IMR-90 (cell line): ENCODE data around the gene ERP27. TPM values are rescaled to one million over a fixed set of nuclear protein-coding genes. Genes with fewer than 3 reads are reported as not detected.

ENCODE experiments used
- ATAC-seq: fragments of 200-7000 bp; cut with Tn5 transposase; 2 replicates; pipeline ENCODE4 v1.9.1; 2020; ENCODE audit warnings: low read depth, mild to moderate bottlenecking, moderate library complexity
- BruUV-seq: library from RNA; stranded (reverse); fragments of 400-500 nt; replicated peaks from 2 replicates; lab custom pipeline; 2021; lab: Mats Ljungman, UMichigan
- CTCF ChIA-PET: fragments of 300-600 bp; formaldehyde crosslinking; extraction: SDS; loops from one replicate; lab custom pipeline; 2021; ENCODE audit warnings: antibody characterized with exemption; lab: Yijun Ruan, JAX
- POLR2A ChIA-PET: fragments of 300-600 bp; sonication (Branson Sonifier 250); formaldehyde crosslinking; loops from one replicate; lab custom pipeline; 2022; ENCODE audit warnings: antibody characterized with exemption; ENCODE audit not compliant: unreplicated experiment; lab: Charles Lee
- DNase-seq: peaks from one replicate; pipeline ENCODE4 v3.0.0; 2013
- H2AFZ ChIP-seq: replicated peaks from 2 replicates; pipeline ENCODE3; 2013; ENCODE audit warnings: low read length, mild to moderate bottlenecking; ENCODE audit not compliant: poor library complexity
- H2AK5ac ChIP-seq: 2 replicates; pipeline ENCODE4 v1.6.1; 2013; ENCODE audit warnings: low read depth, low read length, inconsistent platforms
- H2AK9ac ChIP-seq: replicated peaks from 2 replicates; pipeline ENCODE3; 2013; ENCODE audit warnings: mild to moderate bottlenecking, low read depth, low read length, moderate library complexity; ENCODE audit not compliant: poor library complexity
- H2BK120ac ChIP-seq: 2 replicates; pipeline ENCODE4 v1.6.1; 2013; ENCODE audit warnings: low read depth, low read length, inconsistent platforms
- H2BK15ac ChIP-seq: 3 replicates; pipeline ENCODE4 v1.6.1; 2013; ENCODE audit warnings: low read depth, low read length, inconsistent platforms
- H2BK20ac ChIP-seq: 2 replicates; pipeline ENCODE4 v1.6.1; 2013; ENCODE audit warnings: low read depth, mild to moderate bottlenecking, inconsistent platforms, low read length, moderate library complexity
- H2BK5ac ChIP-seq: 2 replicates; pipeline ENCODE4 v1.6.1; 2013; ENCODE audit warnings: mild to moderate bottlenecking, low read depth, low read length, inconsistent platforms; ENCODE audit not compliant: poor library complexity, severe bottlenecking
- H3K14ac ChIP-seq: replicated peaks from 2 replicates; pipeline ENCODE4 v1.6.1; 2013; ENCODE audit warnings: low read depth, low read length, inconsistent platforms
- H3K18ac ChIP-seq: 2 replicates; pipeline ENCODE4 v1.6.1; 2013; ENCODE audit warnings: low read depth, low read length, control low read depth
- H3K23ac ChIP-seq: 2 replicates; pipeline ENCODE4 v1.6.1; 2013; ENCODE audit warnings: low read depth, low read length, inconsistent platforms
- H3K27ac ChIP-seq: 2 replicates; pipeline ENCODE4 v1.5.1; 2013; ENCODE audit warnings: mild to moderate bottlenecking, control low read depth, low read length; ENCODE audit not compliant: insufficient read depth
- H3K27me3 ChIP-seq: 2 replicates; pipeline ENCODE4 v1.6.1; 2013; ENCODE audit warnings: low read length; ENCODE audit not compliant: control insufficient read depth, insufficient read depth
- H3K36me3 ChIP-seq: 2 replicates; pipeline ENCODE4 v1.6.1; 2013; ENCODE audit warnings: low read length, mixed read lengths; ENCODE audit not compliant: control insufficient read depth, insufficient read depth
- H3K4ac ChIP-seq: 2 replicates; pipeline ENCODE4 v1.6.1; 2013; ENCODE audit warnings: low read depth, low read length, inconsistent platforms
- H3K4me1 ChIP-seq: 2 replicates; pipeline ENCODE4 v1.6.1; 2013; ENCODE audit warnings: low read length, mixed read lengths; ENCODE audit not compliant: control insufficient read depth, insufficient read depth
- H3K4me2 ChIP-seq: 2 replicates; pipeline ENCODE4 v1.6.1; 2013; ENCODE audit warnings: low read depth, mild to moderate bottlenecking, control low read depth, low read length, moderate library complexity
- H3K4me3 ChIP-seq: 2 replicates; pipeline ENCODE4 v1.5.1; 2013; ENCODE audit warnings: low read depth, mild to moderate bottlenecking, control low read depth, low read length, moderate library complexity; ENCODE audit not compliant: insufficient read depth
- H3K56ac ChIP-seq: 2 replicates; pipeline ENCODE4 v1.6.1; 2013; ENCODE audit warnings: low read length, inconsistent platforms; ENCODE audit not compliant: insufficient read depth; ENCODE audit errors: extremely low read depth
- H3K79me1 ChIP-seq, 2 experiments: 2 replicates each; pipeline ENCODE4 v1.6.1; 2013; ENCODE audit warnings: low read length in 2 of 2, inconsistent platforms in 1 of 2, low read depth in 1 of 2
- H3K9ac ChIP-seq: 2 replicates; pipeline ENCODE4 v1.6.1; 2013; ENCODE audit warnings: low read depth, low read length, control low read depth
- H3K9me1 ChIP-seq: 2 replicates; pipeline ENCODE4 v1.6.1; 2013; ENCODE audit warnings: low read length, inconsistent platforms; ENCODE audit not compliant: insufficient read depth
- H3K9me3 ChIP-seq: 2 replicates; pipeline ENCODE4 v1.6.1; 2013; ENCODE audit warnings: low read length; ENCODE audit not compliant: control insufficient read depth, insufficient read depth
- H4K20me1 ChIP-seq: 2 replicates; pipeline ENCODE4 v1.6.1; 2013; ENCODE audit warnings: low read length, inconsistent platforms; ENCODE audit not compliant: insufficient read depth
- H4K5ac ChIP-seq: 2 replicates; pipeline ENCODE4 v1.6.1; 2013; ENCODE audit warnings: mild to moderate bottlenecking, low read depth, low read length, control low read depth
- H4K8ac ChIP-seq, 2 experiments: 2 replicates each; pipeline ENCODE4 v1.6.1; 2013; ENCODE audit warnings: low read depth in 2 of 2, low read length in 2 of 2, control low read depth in 1 of 2, inconsistent platforms in 1 of 2
- H4K91ac ChIP-seq: 2 replicates; pipeline ENCODE4 v1.6.1; 2013; ENCODE audit warnings: low read depth, low read length, inconsistent platforms; ENCODE audit not compliant: insufficient read depth
- CHD1 ChIP-seq: IDR thresholded peaks from 2 replicates; pipeline ENCODE4 v1.6.1; 2012; ENCODE audit warnings: low read depth, low read length, improper control_type of control experiment
- MXI1 ChIP-seq: IDR thresholded peaks from 2 replicates; pipeline ENCODE4 v1.6.1; 2012; ENCODE audit warnings: low read depth, mild to moderate bottlenecking, low read length, moderate library complexity, borderline replicate concordance
- RAD21 ChIP-seq: IDR thresholded peaks from 2 replicates; pipeline ENCODE4 v1.6.1; 2012; ENCODE audit warnings: low read length, improper control_type of control experiment
- RCOR1 ChIP-seq: IDR thresholded peaks from 2 replicates; pipeline ENCODE4 v1.6.1; 2012; ENCODE audit warnings: mild to moderate bottlenecking, low read length, improper control_type of control experiment; ENCODE audit not compliant: insufficient replicate concordance
- WGBS, 2 experiments: methylation state at CpG; one replicate each; pipeline versions ENCODE4 v1.1.5 to v1.1.7; 2013; ENCODE audit warnings: missing lambda C conversion rate in 2 of 2; ENCODE audit not compliant: insufficient read length in 1 of 2; ENCODE audit errors: extremely low coverage in 2 of 2; 5-methylcytosine and 5-hydroxymethylcytosine counted together
- dilution Hi-C: fragments of 300-500 bp; cut with HindIII; formaldehyde crosslinking; loops from one replicate; pipeline ENCODE4 v1.14.3; 2018; ENCODE audit warnings: low sequenced_read_pairs; ENCODE audit not compliant: unreplicated experiment
- in situ Hi-C: fragments of 300-500 bp; cut with MboI; formaldehyde crosslinking; loops from 3 replicates; pipeline ENCODE4 v1.14.3; 2019; ENCODE audit warnings: low sequenced_read_pairs, inconsistent platforms, mixed read lengths
- intact Hi-C: fragments of 100-400 bp; cut with micrococcal nuclease; formaldehyde crosslinking; loops from 2 replicates; pipeline ENCODE4 v1.10.0; 2022
- polyA plus RNA-seq, 3 experiments: library from polyadenylated mRNA; depleted of rRNA; stranded (reverse); fragments of >200 nt; gene quantifications; 2 replicates each; pipeline ENCODE4 v1.2.3, GENCODE V29; 2012; ENCODE audit warnings: low replicate concordance in 1 of 3
- total RNA-seq: library from RNA; depleted of rRNA; stranded (reverse); fragments of >200 nt; gene quantifications from 2 replicates; pipeline ENCODE4 v1.2.3, GENCODE V29; 2012

Gene ERP27
- total and polyA plus RNA-seq, 2 of the 4 experiments (the other 2 are of a cell fraction) = not detected

GRCh38 chr12:14904854-14905253 lies 33.5 kb downstream of the ERP27 start:
- BruUV-seq = no TSS peak
- no peak overlapping the region for H2AFZ ChIP-seq

More at GRCh38 chr12:14904854-14905253, 33.5 kb downstream of the ERP27 start:
- Histone ChIP-seq H3K27me3 (no peaks in the 10 kb centered on the region), H4K8ac (no peak overlapping the region), H3K79me1 (no peaks in the 10 kb centered on the region), H3K4me2 (no peak overlapping the region), H2AK9ac (no peak overlapping the region), H3K14ac (no peak overlapping the region), H3K27ac (no peak overlapping the region), H3K4me1 (peaks cover 2% of the 10 kb centered on the region; the same call in 1 of the 2 replicates), H2BK5ac (no peak overlapping the region), H4K5ac (no peak overlapping the region), H4K91ac (no peak overlapping the region), H2AK5ac (no peak overlapping the region), H3K4ac (no peak overlapping the region), H3K36me3 (no peaks in the 10 kb centered on the region), H3K9me1 (no peaks in the 10 kb centered on the region), H3K18ac (no peak overlapping the region), H3K9ac (no peak overlapping the region), H4K20me1 (no peaks in the 10 kb centered on the region), H2BK120ac (no peak overlapping the region), H2BK20ac (no peak overlapping the region), H3K4me3 (no peak overlapping the region), H3K9me3 (no peaks in the 10 kb centered on the region), H3K56ac (no peak overlapping the region), H2BK15ac (no peak overlapping the region), H3K23ac (no peak overlapping the region)
- in situ Hi-C loops (no loop called here), dilution Hi-C loops (no loop called here), intact Hi-C loops (no loop called here)
- no peak for TF ChIP-seq RCOR1
- no peak for TF ChIP-seq CHD1
- no peak for TF ChIP-seq MXI1
- no peak for TF ChIP-seq RAD21
- no peak for DNase-seq
- no peak for ATAC-seq
- WGBS, 2 experiments = 94% methylated on average over 3 of the region's 8 CpGs; no CpG with 5 or more reads in 1 of the 2 experiments
- CTCF ChIA-PET = no interaction called here
- POLR2A ChIA-PET = no interaction called here
